Measurements from ENCODE around the gene PSG5. TPM values are rescaled to one million over a fixed set of nuclear protein-coding genes. Genes with fewer than 3 reads are reported as not detected.

Gene PSG5
- total RNA-seq, 1 experiment from 2014 or later = not detected

DNA sequence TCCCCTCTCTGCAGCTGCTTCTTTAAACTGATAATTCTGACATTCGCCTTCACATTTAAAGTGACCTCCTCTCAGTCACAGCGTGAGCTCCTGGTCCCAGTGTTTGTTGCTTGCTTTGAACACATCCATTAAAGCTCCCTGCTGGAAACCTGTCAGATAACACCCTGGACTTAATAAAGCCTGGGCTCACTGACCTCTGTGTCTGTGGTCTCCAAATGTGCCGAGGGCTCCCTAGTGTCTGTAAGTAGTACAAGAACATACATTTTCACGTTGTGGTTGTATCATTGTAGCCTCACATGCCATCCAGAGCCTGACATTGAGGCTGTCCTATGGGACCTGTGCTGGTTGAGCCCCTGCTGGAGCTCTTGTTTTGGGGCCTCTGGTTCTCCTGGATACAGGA lies 21.7 kb upstream of the PSG5 start:
- Histone ChIP-seq H2AFZ (ENCODE audit: low read length) (no peak overlapping the region), H3K27me3 (ENCODE audit: insufficient read depth, low read length) (no peaks in the 10 kb centered on the region), H4K20me1 (ENCODE audit: control insufficient read depth, insufficient read depth, insufficient read length) (no peaks in the 10 kb centered on the region), H3K14ac (ENCODE audit: insufficient read depth, low read length) (no peak overlapping the region), H2AK5ac (ENCODE audit: insufficient read length, low read length) (no peak overlapping the region), H3K23ac (ENCODE audit: insufficient read length, low read depth, low read length) (no peak overlapping the region), H2BK5ac (ENCODE audit: insufficient read length, low read length) (no peak overlapping the region), H3T11ph (ENCODE audit: low read length) (no peak overlapping the region), H3K9me3 (ENCODE audit: control insufficient read depth, low read depth, low read length) (no peaks in the 10 kb centered on the region), H3K4me1 (ENCODE audit: insufficient read depth, low read length) (no peaks in the 10 kb centered on the region), H2BK15ac (ENCODE audit: low read depth, low read length) (no peak overlapping the region), H3K4me2 (ENCODE audit: insufficient read depth, insufficient read length, low read length) (no peak overlapping the region), H3K23me2 (ENCODE audit: insufficient read length, low read depth, low read length, poor library complexity, severe bottlenecking) (no peaks in the 10 kb centered on the region), H4K91ac (ENCODE audit: insufficient read length, low read depth, low read length) (no peak overlapping the region), H3K79me1 (ENCODE audit: insufficient read depth, low read depth, low read length, poor library complexity, severe bottlenecking) (no peaks in the 10 kb centered on the region), H3K27ac (ENCODE audit: insufficient read length, low read depth, low read length) (no peak overlapping the region), H2BK120ac (ENCODE audit: low read depth, low read length, poor library complexity, severe bottlenecking) (no peak overlapping the region), H4K5ac (ENCODE audit: insufficient read length, low read depth, low read length) (no peak overlapping the region), H3K56ac (ENCODE audit: insufficient read length, low read depth, low read length) (no peak overlapping the region), H3K4ac (ENCODE audit: low read depth, low read length) (no peak overlapping the region), H3K9ac (ENCODE audit: extremely low read depth, insufficient read length, low read length) (no peak overlapping the region), H4K8ac (replicated peaks; ENCODE audit: insufficient read length, low read depth, low read length) (no peak overlapping the region), H3K18ac (ENCODE audit: insufficient read length, low read depth, low read length) (no peak overlapping the region), H3K79me2 (ENCODE audit: insufficient read depth, low read length) (no peaks in the 10 kb centered on the region), H2BK20ac (ENCODE audit: low read depth, low read length, poor library complexity, severe bottlenecking) (no peak overlapping the region), H2BK12ac (ENCODE audit: insufficient read length, low read depth, low read length) (no peak overlapping the region)
- H3K27ac Mint-ChIP-seq = no peak overlapping the region
- peaks cover 0 to 2% (median 0%) of the 10 kb centered on the region in 3 experiments; a peak in 4 of 7 replicates for H3K36me3 Mint-ChIP-seq (ENCODE audit: insufficient read depth in 1 of 3, low read depth in 3 of 3)
- H3K4me3 Mint-ChIP-seq = no peak overlapping the region
- WGBS (ENCODE audit: extremely low coverage, insufficient read length, low lambda C conversion rate) = no CpG with 5 or more reads among the region's 4 CpGs
- H3K9me3 Mint-ChIP-seq = peaks cover 54 to 69% of the 10 kb centered on the region in 2 experiments
- no peak for DNase-seq
- no peaks in the 10 kb centered on the region for H3K4me1 Mint-ChIP-seq
- no peaks in the 10 kb centered on the region for H3K27me3 Mint-ChIP-seq (ENCODE audit: low read depth)
- TF ChIP-seq, protein P1, sequence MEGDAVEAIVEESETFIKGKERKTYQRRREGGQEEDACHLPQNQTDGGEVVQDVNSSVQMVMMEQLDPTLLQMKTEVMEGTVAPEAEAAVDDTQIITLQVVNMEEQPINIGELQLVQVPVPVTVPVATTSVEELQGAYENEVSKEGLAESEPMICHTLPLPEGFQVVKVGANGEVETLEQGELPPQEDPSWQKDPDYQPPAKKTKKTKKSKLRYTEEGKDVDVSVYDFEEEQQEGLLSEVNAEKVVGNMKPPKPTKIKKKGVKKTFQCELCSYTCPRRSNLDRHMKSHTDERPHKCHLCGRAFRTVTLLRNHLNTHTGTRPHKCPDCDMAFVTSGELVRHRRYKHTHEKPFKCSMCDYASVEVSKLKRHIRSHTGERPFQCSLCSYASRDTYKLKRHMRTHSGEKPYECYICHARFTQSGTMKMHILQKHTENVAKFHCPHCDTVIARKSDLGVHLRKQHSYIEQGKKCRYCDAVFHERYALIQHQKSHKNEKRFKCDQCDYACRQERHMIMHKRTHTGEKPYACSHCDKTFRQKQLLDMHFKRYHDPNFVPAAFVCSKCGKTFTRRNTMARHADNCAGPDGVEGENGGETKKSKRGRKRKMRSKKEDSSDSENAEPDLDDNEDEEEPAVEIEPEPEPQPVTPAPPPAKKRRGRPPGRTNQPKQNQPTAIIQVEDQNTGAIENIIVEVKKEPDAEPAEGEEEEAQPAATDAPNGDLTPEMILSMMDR (conservative IDR thresholded peaks at IDR 0.05) = no peak

Data from H9 (cell line).